SJSA1 (cell line): ENCODE data around the gene CKAP2L. TPM values are rescaled to one million over a fixed set of nuclear protein-coding genes. Genes with fewer than 3 reads are reported as not detected.

ENCODE experiments used
- DNase-seq, 2 experiments: peaks; one replicate each; pipeline ENCODE4 v3.0.0-alpha.2; 2015 to 2020; ENCODE audit warnings: low spot score in 2 of 2, low read depth in 1 of 2
- H3K27ac ChIP-seq: fragments of 250-450 bp; sonication (Bioruptor Pico); 2 replicates; pipeline ENCODE4 v1.5.1; 2020; ENCODE audit warnings: mild to moderate bottlenecking, moderate library complexity
- H3K27me3 ChIP-seq: fragments of 250-450 bp; sonication (Bioruptor Pico); replicated peaks from 2 replicates; pipeline ENCODE4 v1.5.1; 2020; ENCODE audit warnings: mild to moderate bottlenecking, moderate library complexity
- H3K36me3 ChIP-seq: fragments of 250-450 bp; sonication (Bioruptor Pico); 2 replicates; pipeline ENCODE4 v1.5.1; 2020; ENCODE audit warnings: mild to moderate bottlenecking
- H3K4me1 ChIP-seq: fragments of 250-450 bp; sonication (Bioruptor Pico); replicated peaks from 2 replicates; pipeline ENCODE4 v1.6.1; 2021; ENCODE audit warnings: mild to moderate bottlenecking
- H3K4me3 ChIP-seq: fragments of 250-450 bp; sonication (Bioruptor Pico); 2 replicates; pipeline ENCODE4 v1.5.1; 2020; ENCODE audit warnings: mild to moderate bottlenecking
- H3K9me3 ChIP-seq: fragments of 250-450 bp; sonication (Bioruptor Pico); replicated peaks from 2 replicates; pipeline ENCODE4 v1.5.1; 2020; ENCODE audit warnings: mild to moderate bottlenecking
- total RNA-seq: library from RNA; depleted of rRNA; stranded (reverse); fragments of >200 nt; shearing (Covaris generic); gene quantifications from 2 replicates; pipeline ENCODE4 v1.2.3, GENCODE V29; 2014; rRNA removed

Gene CKAP2L
- 25.1 and 33.4 TPM in 2 replicates for total RNA-seq

GRCh38 chr2:112764071-112765044 lies at the start of gene CKAP2L:
Gene CKAP2L (minus strand): TSS chr2:112764609. CDS start chr2:112764598, 11 bp downstream.
- peak within 1 kb of the TSS; percentile 95 for H3K27ac ChIP-seq
- H3K36me3 ChIP-seq = peaks cover 42% of the 10 kb centered on the region
- peaks cover 30% of the 10 kb centered on the region for H3K4me1 ChIP-seq
- H3K9me3 ChIP-seq = no peaks in the 10 kb centered on the region
- peak; percentile 95 to 98 for DNase-seq
- H3K4me3 ChIP-seq = peak within 1 kb of the TSS; percentile 59
- H3K27me3 ChIP-seq = no peaks in the 10 kb centered on the region

GRCh38 chr2:112813280-112813966 lies 49.0 kb upstream of the CKAP2L start:
- Histone ChIP-seq H3K4me1 (peaks cover 36% of the 10 kb centered on the region), H3K4me3 (no peak overlapping the region)
- DNase-seq = no peak

GRCh38 chr2:112812318-112813267 lies 48.2 kb upstream of the CKAP2L start:
- Histone ChIP-seq H3K27me3 (no peaks in the 10 kb centered on the region), H3K4me3 (no peak overlapping the region), H3K36me3 (no peaks in the 10 kb centered on the region), H3K27ac (peak overlapping the region; percentile 88), H3K4me1 (peaks cover 36% of the 10 kb centered on the region), H3K9me3 (peaks cover under 1% of the 10 kb centered on the region; the same call in 1 of the 2 replicates)
- peak; percentile 59 to 76 for DNase-seq

More at GRCh38 chr2:112813280-112813966, 49.0 kb upstream of the CKAP2L start:
- Histone ChIP-seq H3K9me3 (no peaks in the 10 kb centered on the region), H3K36me3 (no peaks in the 10 kb centered on the region), H3K27me3 (no peaks in the 10 kb centered on the region), H3K27ac (peak overlapping the region; percentile 88)

- Histone ChIP-seq H3K4me3 (no peak overlapping the region), H3K27ac (peak overlapping the region; percentile 88), H3K4me1 (peaks cover 36% of the 10 kb centered on the region), H3K36me3 (no peaks in the 10 kb centered on the region), H3K27me3 (no peaks in the 10 kb centered on the region), H3K9me3 (peaks cover 3% of the 10 kb centered on the region; the same call in 1 of the 2 replicates)
- DNase-seq = peak; percentile 67 to 79
Measured at GRCh38 chr2:112811841-112812306, 47.5 kb upstream of the CKAP2L start.

GRCh38 chr2:112811276-112811831 lies 46.9 kb upstream of the CKAP2L start:
- peak overlapping the region; percentile 88 for H3K27ac ChIP-seq
- H3K4me3 ChIP-seq = no peak overlapping the region
- H3K4me1 ChIP-seq = peaks cover 36% of the 10 kb centered on the region
- peaks cover 3% of the 10 kb centered on the region; the same call in 1 of the 2 replicates for H3K9me3 ChIP-seq
- no peaks in the 10 kb centered on the region for H3K36me3 ChIP-seq
- no peak for DNase-seq
- H3K27me3 ChIP-seq = no peaks in the 10 kb centered on the region

GRCh38 chr2:112809112-112809511 lies 44.7 kb upstream of the CKAP2L start:
- Histone ChIP-seq H3K4me3 (no peak overlapping the region), H3K4me1 (peaks cover 37% of the 10 kb centered on the region), H3K27ac (no peak overlapping the region), H3K9me3 (peaks cover 3% of the 10 kb centered on the region; the same call in 1 of the 2 replicates), H3K36me3 (no peaks in the 10 kb centered on the region), H3K27me3 (no peaks in the 10 kb centered on the region)
- DNase-seq = no peak

GRCh38 chr2:112807233-112807807 lies 42.9 kb upstream of the CKAP2L start:
- H3K9me3 ChIP-seq = peaks cover 3% of the 10 kb centered on the region; the same call in 1 of the 2 replicates
- H3K4me3 ChIP-seq = no peak overlapping the region
- peaks cover 32% of the 10 kb centered on the region for H3K4me1 ChIP-seq
- no peaks in the 10 kb centered on the region for H3K36me3 ChIP-seq
- H3K27me3 ChIP-seq = no peaks in the 10 kb centered on the region
- DNase-seq = no peak
- no peak overlapping the region for H3K27ac ChIP-seq

GRCh38 chr2:112805542-112805941 lies 41.1 kb upstream of the CKAP2L start:
- Histone ChIP-seq H3K27ac (no peak overlapping the region), H3K27me3 (no peaks in the 10 kb centered on the region), H3K36me3 (no peaks in the 10 kb centered on the region), H3K4me3 (no peak overlapping the region), H3K9me3 (peaks cover 3% of the 10 kb centered on the region; the same call in 1 of the 2 replicates), H3K4me1 (peaks cover 20% of the 10 kb centered on the region)
- DNase-seq = no peak

GRCh38 chr2:112803691-112804521 lies 39.5 kb upstream of the CKAP2L start:
- Histone ChIP-seq H3K36me3 (no peaks in the 10 kb centered on the region), H3K4me1 (peaks cover 20% of the 10 kb centered on the region), H3K9me3 (peaks cover 3% of the 10 kb centered on the region; the same call in 1 of the 2 replicates), H3K27ac (peak overlapping the region; percentile 77), H3K27me3 (no peaks in the 10 kb centered on the region), H3K4me3 (no peak overlapping the region)
- DNase-seq = peak in 1 of 2 experiments; percentile 57

GRCh38 chr2:112800881-112801583 lies 36.6 kb upstream of the CKAP2L start:
- Histone ChIP-seq H3K4me1 (peaks cover 20% of the 10 kb centered on the region), H3K4me3 (no peak overlapping the region), H3K27me3 (no peaks in the 10 kb centered on the region), H3K9me3 (no peaks in the 10 kb centered on the region), H3K27ac (no peak overlapping the region), H3K36me3 (no peaks in the 10 kb centered on the region)
- no peak for DNase-seq
